ENCODE data around the gene C1orf210.

Gene C1orf210

GRCh38 chr1:43285269-43285990, at the start of gene C1orf210:
TSS of gene C1orf210 (minus strand) at chr1:43285581. CDS start at chr1:43283270, 2,311 bp downstream.
- no peak for DNase-seq

DNA sequence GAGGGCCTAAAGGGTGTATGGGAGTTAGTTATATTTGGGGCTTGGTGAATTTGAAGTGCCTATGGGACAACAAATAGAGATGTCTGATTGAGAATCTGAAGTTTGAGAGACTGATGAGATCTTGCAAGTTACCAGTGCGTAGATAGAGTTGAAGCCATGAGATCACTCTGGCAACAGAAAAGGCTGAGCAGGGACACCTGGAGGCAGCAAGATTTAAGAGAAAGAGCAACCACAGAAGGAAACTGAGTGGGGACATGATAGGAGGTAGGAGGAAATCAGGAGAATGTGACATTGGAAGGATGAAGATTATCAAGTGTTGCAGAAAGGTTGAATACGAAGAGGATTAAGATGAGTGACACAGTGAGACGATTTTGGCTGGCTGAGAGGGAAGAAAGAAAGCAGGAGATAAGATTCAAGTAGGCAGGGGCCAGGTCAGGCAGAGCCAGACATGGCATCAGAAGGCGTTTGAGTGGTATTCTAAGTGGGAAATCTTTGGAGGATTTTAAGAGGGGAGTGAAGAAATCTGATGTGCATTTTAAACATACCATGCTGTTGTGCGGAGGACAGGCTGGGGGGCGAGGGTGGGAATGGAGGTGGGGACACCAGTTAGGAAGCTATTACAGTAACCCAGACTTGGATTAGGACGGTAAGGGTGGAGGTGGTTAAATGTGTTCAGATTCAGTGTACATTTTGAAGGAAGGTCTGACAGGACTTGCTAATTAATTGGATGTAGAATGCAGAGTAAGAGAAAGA, 49.2 kb upstream of the C1orf210 start:
- no peak for DNase-seq

GRCh38 chr1:43331688-43332087, 46.3 kb upstream of the C1orf210 start:
- DNase-seq = no peak

GRCh38 chr1:43329995-43330751, 44.8 kb upstream of the C1orf210 start:
- DNase-seq = peak; percentile 81 to 84

DNA sequence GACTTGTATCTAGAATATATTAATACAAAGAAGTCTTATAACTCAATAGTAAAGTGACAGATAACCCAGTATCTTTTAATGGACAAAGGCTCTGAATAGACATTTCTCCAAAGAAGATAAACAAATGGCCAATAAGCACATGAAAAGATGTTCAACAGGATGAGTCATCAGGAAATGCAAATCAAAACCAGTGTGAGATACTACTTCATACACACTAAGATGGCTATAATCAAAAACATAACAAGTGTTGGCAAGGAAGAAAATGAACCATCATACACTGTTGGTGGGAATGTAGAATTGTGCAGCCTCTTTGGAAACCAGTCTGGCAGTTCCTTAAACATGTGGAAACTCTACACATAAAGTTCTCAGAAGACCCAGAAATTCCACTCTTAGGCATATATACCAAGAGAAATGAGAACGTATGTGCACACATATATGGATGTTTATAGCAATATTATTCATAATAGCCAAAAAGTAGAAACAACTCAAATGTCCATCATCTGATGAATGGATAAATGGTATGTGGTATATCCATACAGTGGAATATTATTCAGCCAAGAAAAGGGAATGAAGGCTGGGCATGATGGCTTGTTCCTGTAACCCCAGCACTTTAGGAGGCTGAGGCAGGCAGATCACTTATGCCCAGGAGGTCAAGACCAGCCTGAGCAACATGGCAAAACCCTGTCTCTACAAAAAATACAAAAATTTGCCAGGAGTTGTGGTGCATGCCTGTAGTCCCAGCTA, 42.3 kb upstream of the C1orf210 start:
- DNase-seq = no peak

GRCh38 chr1:43325381-43325780, 40.0 kb upstream of the C1orf210 start:
- no peak for DNase-seq

- no peak for DNase-seq
These were observed 39.4 kb upstream of the C1orf210 start for GRCh38 chr1:43324810-43325209.

- no peak for DNase-seq
These were observed 37.1 kb upstream of the C1orf210 start for GRCh38 chr1:43322506-43322905.

GRCh38 chr1:43321331-43321891, 36.0 kb upstream of the C1orf210 start:
- DNase-seq = no peak

GRCh38 chr1:43319766-43320165, 34.4 kb upstream of the C1orf210 start:
- no peak for DNase-seq

GRCh38 chr1:43319288-43319687, 33.9 kb upstream of the C1orf210 start:
- DNase-seq = no peak

GRCh38 chr1:43318831-43319230, 33.5 kb upstream of the C1orf210 start:
- DNase-seq = no peak

GRCh38 chr1:43317817-43318471, 32.6 kb upstream of the C1orf210 start:
- DNase-seq = no peak

GRCh38 chr1:43316738-43317520, 31.5 kb upstream of the C1orf210 start:
- DNase-seq = no peak

DNA sequence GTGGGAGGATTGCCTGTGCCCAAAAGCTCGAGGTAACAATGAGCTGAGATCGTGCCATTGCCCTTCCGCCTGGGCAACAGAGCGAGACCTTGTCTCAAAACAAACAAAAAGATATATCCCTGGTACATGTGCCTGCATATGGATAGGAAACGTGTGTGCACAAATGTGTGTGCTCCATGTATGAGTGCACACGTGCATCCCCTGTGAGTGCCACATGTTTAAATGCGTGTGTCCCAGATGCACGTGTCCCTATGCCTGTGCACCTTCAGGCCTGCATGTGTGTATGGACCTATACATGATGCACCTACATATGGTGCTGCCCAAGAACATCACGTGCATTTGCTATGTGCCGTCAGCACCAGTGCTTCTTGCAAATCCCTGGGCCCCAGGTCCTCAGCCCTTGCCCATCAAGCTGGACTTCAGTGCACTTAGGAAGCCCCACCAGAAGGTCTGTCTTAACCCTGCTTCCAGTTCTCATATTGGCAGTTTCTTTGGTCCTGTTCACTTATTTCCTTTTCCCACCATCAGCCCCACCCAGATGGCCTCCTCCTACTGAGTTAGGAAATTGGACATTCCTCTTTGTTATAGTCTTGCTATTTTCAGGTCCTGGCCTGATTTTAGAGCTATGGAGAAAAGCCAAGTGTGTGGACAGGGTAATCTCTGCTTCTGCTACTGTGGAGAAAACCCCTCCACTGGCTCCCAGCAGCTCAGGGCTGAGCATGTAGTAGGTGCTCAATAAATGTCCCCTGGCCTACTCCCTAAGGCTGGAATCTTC, 30.8 kb upstream of the C1orf210 start:
- DNase-seq = no peak

GRCh38 chr1:43315481-43315880, 30.1 kb upstream of the C1orf210 start:
- DNase-seq = no peak

DNA sequence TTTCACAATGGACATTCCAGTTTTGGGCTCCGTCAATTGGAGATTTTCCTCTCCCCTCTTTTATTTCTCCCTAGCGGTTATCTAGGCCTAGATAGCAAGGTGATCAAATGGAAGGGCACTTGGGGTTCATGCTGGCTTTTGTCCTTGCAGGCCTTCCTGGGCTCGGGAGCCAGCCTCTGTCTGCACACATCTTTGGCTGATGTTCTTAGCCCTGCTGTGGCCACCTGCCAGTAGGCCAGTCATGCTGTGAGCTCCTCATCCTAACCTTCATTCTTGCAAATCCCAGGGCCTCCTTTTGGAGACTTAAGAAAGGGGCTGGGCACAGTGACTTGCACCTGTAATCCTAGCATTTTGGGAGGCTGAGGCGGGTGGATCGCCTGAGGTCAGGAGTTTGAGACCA, 28.9 kb upstream of the C1orf210 start:
- no peak for DNase-seq

GRCh38 chr1:43313771-43314170, 28.4 kb upstream of the C1orf210 start:
- DNase-seq = no peak

DNA sequence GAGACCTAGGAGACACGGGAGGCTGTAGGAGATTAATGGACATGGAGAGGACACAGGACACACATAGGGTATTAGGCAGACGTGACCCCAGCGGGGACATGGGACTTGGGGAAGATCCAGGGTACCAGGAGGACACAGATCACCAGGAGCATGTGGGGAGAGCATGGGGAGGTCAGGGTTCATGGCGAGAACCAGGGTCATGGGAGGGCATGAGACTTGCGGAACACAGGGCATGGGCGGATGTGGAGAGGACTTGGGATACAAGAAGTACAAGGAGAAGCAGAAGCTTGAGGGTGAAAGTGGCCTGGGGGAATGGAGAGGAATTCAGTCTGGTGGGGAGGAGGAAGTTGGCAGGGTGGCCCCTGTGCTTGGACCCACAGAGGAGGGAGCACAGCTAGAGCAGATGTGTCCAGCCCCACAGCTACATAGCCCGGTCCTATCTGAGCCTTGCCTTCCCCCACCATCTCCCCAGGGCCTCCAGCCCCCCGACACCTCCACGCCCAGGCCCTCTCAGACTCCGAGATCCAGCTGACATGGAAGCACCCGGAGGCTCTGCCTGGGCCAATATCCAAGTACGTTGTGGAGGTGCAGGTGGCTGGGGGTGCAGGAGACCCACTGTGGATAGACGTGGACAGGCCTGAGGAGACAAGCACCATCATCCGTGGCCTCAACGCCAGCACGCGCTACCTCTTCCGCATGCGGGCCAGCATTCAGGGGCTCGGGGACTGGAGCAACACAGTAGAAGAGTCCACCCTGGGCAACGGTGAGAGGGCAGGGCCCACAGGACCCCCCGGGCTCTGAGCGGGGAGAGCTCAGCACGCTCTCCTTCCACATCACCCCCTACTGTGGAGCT, 27.5 kb upstream of the C1orf210 start:
- no peak for DNase-seq

All from activated T-cell treated with anti-CD3 and anti-CD28 coated beads, Interleukin-2, amount 50 U/mL, for 48 hours (primary cell).